HL-60 (cell line): ENCODE results near the gene GRHL1.

ENCODE experiments used
- DNase-seq, 2 experiments: peaks; one replicate each; pipeline ENCODE4 v3.0.0-alpha.2; 2010 to 2020; ENCODE audit warnings: low read depth in 1 of 2, low spot score in 1 of 2
- H3K27ac ChIP-seq: fragments of 250-450 bp; sonication (Bioruptor Pico); replicated peaks from 2 replicates; pipeline ENCODE4 v1.5.1; 2020; ENCODE audit warnings: mild to moderate bottlenecking, moderate library complexity
- H3K27me3 ChIP-seq: fragments of 250-450 bp; sonication (Bioruptor Pico); 2 replicates; pipeline ENCODE4 v1.5.1; 2021; ENCODE audit warnings: mild to moderate bottlenecking, moderate library complexity; ENCODE audit not compliant: insufficient read depth, poor library complexity, severe bottlenecking
- H3K4me3 ChIP-seq: replicated peaks from 2 replicates; pipeline ENCODE4 v1.5.1; 2011; ENCODE audit warnings: mild to moderate bottlenecking, control low read depth, low read length; ENCODE audit not compliant: insufficient read depth
- GABPA ChIP-seq: IDR thresholded peaks from 2 replicates; pipeline ENCODE4 v1.6.1; 2012; ENCODE audit warnings: low read depth
- POLR2AphosphoS5 ChIP-seq: IDR thresholded peaks from 2 replicates; pipeline ENCODE4 v1.6.1; 2012; ENCODE audit warnings: low read depth
- SPI1 ChIP-seq: IDR thresholded peaks from 2 replicates; pipeline ENCODE4 v1.6.1; 2012; ENCODE audit warnings: low read depth, mild to moderate bottlenecking, borderline replicate concordance
- TF ChIP-seq, protein P1 (sequence below): IDR thresholded peaks from 2 replicates; pipeline ENCODE4 v1.6.1; 2012; ENCODE audit warnings: low read depth; ENCODE audit not compliant: insufficient replicate concordance
- TF ChIP-seq, protein P2 (sequence below): IDR thresholded peaks from one replicate; pipeline ENCODE4 v1.5.1; 2011; ENCODE audit warnings: low read length, control low read depth, inconsistent platforms; ENCODE audit not compliant: insufficient read depth

Gene GRHL1

DNA sequence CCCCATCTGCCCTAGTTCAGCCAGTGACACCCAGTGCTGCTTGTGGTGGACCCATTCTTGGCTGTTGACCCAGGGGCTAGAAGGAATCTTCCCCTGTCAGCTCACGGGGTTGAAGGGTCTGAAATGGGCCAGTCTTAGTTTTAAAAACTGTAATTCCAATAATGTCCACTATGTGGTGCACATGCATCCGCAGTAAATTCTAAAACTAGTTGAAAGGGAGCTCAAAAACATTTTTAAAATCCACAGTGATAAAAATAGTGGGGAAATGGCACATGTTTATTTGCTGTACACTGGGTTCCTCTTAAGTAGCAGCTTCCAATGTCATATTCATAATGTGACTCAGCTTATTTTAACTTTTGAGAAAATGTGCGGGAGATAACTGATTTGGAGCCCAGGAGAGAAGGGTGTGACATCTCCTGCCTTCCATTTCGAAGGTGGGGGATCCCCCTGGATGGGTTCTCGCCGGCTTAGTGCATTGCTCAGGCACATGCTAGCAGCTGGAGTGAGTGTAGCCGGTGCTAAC, 32.8 kb downstream of the GRHL1 start:
- peak in 1 of 2 experiments; percentile 2 for DNase-seq

DNA sequence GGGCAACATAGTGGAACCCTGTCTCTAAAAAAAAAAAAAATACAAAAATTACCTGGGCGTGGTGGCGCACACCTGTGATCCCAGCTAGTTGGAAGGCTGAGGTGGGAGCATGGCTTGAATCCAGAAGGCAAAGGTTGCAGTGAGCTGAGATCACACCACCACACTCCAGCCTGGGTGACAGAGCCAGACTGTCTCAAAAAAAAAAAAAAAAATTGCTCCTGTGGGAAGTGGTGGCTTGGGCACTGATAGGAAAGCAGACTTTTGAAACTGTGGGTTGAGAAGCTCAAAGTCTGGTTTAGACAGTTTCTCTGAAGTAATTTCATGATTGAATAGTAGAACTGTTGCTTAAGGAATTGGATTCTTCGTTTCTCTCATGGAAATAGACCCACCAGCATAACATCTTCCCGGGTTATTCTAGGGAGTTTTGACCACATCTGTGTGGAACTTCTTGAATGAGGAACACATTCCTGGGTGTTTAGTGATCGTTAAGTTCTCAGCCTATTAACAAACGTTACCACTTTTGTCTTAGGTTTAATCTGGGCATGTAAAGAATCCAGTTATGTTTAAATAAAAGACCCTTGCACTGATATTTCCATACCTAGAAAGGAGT, 33.5 kb downstream of the GRHL1 start:
- no peaks in the 10 kb centered on the region for H3K27me3 ChIP-seq
- TF ChIP-seq GABPA (no peak), POLR2AphosphoS5 (no peak), SPI1 (no peak)
- TF ChIP-seq, protein P1, sequence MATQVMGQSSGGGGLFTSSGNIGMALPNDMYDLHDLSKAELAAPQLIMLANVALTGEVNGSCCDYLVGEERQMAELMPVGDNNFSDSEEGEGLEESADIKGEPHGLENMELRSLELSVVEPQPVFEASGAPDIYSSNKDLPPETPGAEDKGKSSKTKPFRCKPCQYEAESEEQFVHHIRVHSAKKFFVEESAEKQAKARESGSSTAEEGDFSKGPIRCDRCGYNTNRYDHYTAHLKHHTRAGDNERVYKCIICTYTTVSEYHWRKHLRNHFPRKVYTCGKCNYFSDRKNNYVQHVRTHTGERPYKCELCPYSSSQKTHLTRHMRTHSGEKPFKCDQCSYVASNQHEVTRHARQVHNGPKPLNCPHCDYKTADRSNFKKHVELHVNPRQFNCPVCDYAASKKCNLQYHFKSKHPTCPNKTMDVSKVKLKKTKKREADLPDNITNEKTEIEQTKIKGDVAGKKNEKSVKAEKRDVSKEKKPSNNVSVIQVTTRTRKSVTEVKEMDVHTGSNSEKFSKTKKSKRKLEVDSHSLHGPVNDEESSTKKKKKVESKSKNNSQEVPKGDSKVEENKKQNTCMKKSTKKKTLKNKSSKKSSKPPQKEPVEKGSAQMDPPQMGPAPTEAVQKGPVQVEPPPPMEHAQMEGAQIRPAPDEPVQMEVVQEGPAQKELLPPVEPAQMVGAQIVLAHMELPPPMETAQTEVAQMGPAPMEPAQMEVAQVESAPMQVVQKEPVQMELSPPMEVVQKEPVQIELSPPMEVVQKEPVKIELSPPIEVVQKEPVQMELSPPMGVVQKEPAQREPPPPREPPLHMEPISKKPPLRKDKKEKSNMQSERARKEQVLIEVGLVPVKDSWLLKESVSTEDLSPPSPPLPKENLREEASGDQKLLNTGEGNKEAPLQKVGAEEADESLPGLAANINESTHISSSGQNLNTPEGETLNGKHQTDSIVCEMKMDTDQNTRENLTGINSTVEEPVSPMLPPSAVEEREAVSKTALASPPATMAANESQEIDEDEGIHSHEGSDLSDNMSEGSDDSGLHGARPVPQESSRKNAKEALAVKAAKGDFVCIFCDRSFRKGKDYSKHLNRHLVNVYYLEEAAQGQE: no peak
- TF ChIP-seq, protein P2, sequence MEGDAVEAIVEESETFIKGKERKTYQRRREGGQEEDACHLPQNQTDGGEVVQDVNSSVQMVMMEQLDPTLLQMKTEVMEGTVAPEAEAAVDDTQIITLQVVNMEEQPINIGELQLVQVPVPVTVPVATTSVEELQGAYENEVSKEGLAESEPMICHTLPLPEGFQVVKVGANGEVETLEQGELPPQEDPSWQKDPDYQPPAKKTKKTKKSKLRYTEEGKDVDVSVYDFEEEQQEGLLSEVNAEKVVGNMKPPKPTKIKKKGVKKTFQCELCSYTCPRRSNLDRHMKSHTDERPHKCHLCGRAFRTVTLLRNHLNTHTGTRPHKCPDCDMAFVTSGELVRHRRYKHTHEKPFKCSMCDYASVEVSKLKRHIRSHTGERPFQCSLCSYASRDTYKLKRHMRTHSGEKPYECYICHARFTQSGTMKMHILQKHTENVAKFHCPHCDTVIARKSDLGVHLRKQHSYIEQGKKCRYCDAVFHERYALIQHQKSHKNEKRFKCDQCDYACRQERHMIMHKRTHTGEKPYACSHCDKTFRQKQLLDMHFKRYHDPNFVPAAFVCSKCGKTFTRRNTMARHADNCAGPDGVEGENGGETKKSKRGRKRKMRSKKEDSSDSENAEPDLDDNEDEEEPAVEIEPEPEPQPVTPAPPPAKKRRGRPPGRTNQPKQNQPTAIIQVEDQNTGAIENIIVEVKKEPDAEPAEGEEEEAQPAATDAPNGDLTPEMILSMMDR: no peak
- no peak overlapping the region for H3K4me3 ChIP-seq
- H3K27ac ChIP-seq: no peak overlapping the region
- no peak for DNase-seq

More for the DNA sequence above, 32.8 kb downstream of the GRHL1 start:
- no peak overlapping the region for H3K4me3 ChIP-seq
- H3K27me3 ChIP-seq: no peaks in the 10 kb centered on the region
- H3K27ac ChIP-seq: no peak overlapping the region
- TF ChIP-seq POLR2AphosphoS5: no peak
- TF ChIP-seq GABPA: no peak
- no peak for TF ChIP-seq SPI1
- TF ChIP-seq, protein P2: no peak
- TF ChIP-seq, protein P1: no peak

DNA sequence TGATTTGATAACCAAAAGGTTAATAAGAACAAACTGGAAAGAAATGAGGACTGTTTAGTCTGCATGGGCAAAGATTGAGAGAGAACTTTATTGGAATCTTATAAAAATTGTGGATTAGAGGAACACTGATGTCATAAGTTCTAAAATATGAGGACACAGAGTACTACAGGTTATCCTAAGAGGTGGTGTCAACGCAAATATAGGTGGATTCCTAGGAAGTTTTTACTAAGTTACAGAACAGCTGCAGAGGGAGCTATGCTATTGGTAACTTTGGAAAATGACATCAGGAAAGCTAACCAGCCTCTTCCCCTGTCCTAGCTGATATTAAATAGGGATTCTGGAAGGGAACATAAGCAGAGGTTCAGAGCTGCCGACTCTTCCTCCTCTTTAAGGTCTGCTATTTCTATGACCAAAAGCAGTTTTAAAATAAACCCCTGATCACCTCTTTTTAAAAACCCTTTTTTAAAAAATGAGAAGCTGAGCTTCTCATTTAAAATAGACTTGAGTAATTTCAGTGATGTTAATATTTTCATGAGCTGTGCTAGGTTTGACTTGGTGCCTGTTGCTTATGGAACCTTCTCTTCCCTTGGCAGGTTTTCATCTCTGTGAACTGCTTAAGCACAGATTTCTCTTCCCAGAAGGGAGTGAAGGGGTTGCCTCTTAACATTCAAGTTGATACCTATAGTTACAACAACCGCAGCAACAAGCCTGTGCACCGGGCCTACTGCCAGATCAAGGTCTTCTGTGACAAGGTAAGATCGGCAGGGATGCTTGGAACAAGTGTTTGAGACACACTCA, 34.2 kb downstream of the GRHL1 start:
- Histone ChIP-seq H3K27me3 (no peaks in the 10 kb centered on the region), H3K4me3 (no peak overlapping the region), H3K27ac (no peak overlapping the region)
- TF ChIP-seq, protein P2: no peak
- no peak for TF ChIP-seq SPI1
- TF ChIP-seq POLR2AphosphoS5: no peak
- TF ChIP-seq, protein P1: no peak
- no peak for TF ChIP-seq GABPA
- no peak for DNase-seq
